K562 (cell line): ENCODE results near the gene DNM1. TPM values are rescaled to one million over a fixed set of nuclear protein-coding genes. Genes with fewer than 3 reads are reported as not detected.
A peak's percentile ranks its signal among the peaks of the same experiment; 100 is the strongest.

ENCODE experiments used
- CBX2 ChIP-seq: fragments of 200-600 bp; sonication (generic); IDR thresholded peaks from one replicate; pipeline ENCODE4 v1.6.1; 2012; ENCODE audit warnings: mild to moderate bottlenecking, low read length, inconsistent platforms; ENCODE audit not compliant: insufficient read depth, poor library complexity, severe bottlenecking
- CCNT2 ChIP-seq: IDR thresholded peaks from 2 replicates; pipeline ENCODE4 v1.6.1; 2011; ENCODE audit warnings: borderline replicate concordance, low read depth, mild to moderate bottlenecking, moderate library complexity, mixed read lengths, low read length; ENCODE audit not compliant: insufficient read length; ENCODE audit errors: extremely low read depth
- CTCF ChIP-seq, 3 experiments: IDR thresholded peaks in 2 of 3; conservative IDR thresholded peaks in 1 of 3; 2 replicates each; pipeline ENCODE4 v1.5.1; 2011 to 2012; ENCODE audit warnings: low read length in 3 of 3, mild to moderate bottlenecking in 3 of 3, control low read depth in 2 of 3, improper control_type of control experiment in 1 of 3, inconsistent platforms in 1 of 3, low read depth in 1 of 3, mixed read lengths in 1 of 3, moderate library complexity in 1 of 3; ENCODE audit not compliant: insufficient read depth in 2 of 3
- DACH1 ChIP-seq: fragments of 450-650 bp; IDR thresholded peaks from 2 replicates; pipeline ENCODE4 v1.6.1; 2018; ENCODE audit not compliant: partially characterized antibody
- ETS1 ChIP-seq: conservative IDR thresholded peaks from 2 replicates; pipeline ENCODE4 v1.6.1; 2011; ENCODE audit warnings: low read depth, mild to moderate bottlenecking, low read length; ENCODE audit not compliant: control insufficient read depth
- FOXK1 ChIP-seq: sonication (generic); formaldehyde crosslinking; IDR thresholded peaks from 2 replicates; pipeline ENCODE4 v1.8.0; 2022; ENCODE audit warnings: missing genetic modification reagents, mild to moderate bottlenecking, borderline replicate concordance
- MED1 ChIP-seq: sonication (generic); formaldehyde crosslinking; IDR thresholded peaks from 2 replicates; pipeline ENCODE4 v1.8.1; 2023; ENCODE audit warnings: missing genetic modification reagents, borderline replicate concordance
- MEF2D ChIP-seq: conservative IDR thresholded peaks from 2 replicates; pipeline ENCODE4 v1.6.1; 2016; ENCODE audit warnings: low read depth, missing genetic modification characterization, missing compliant biosample characterization
- NCOA1 ChIP-seq: fragments of 450-650 bp; IDR thresholded peaks from 2 replicates; pipeline ENCODE4 v1.6.1; 2016; ENCODE audit warnings: low read depth
- POLR2AphosphoS5 ChIP-seq: IDR thresholded peaks from 2 replicates; pipeline ENCODE4 v1.6.1; 2011; ENCODE audit warnings: mild to moderate bottlenecking, low read depth, low read length, moderate library complexity; ENCODE audit not compliant: control insufficient read depth, insufficient read depth
- PPARD ChIP-seq: fragments of 250-450 bp; sonication (Bioruptor Pico); IDR thresholded peaks from 2 replicates; pipeline ENCODE4 v1.8.0; 2022; ENCODE audit warnings: inconsistent platforms, mild to moderate bottlenecking, moderate library complexity
- PREB ChIP-seq: sonication (generic); formaldehyde crosslinking; IDR thresholded peaks from 2 replicates; pipeline ENCODE4 v1.8.1; 2023; ENCODE audit warnings: mild to moderate bottlenecking, missing genetic modification reagents
- SMARCA4 ChIP-seq: fragments of 450-650 bp; IDR thresholded peaks from 2 replicates; pipeline ENCODE4 v1.6.1; 2016
- SNAPC5 ChIP-seq: fragments of 250-450 bp; sonication (Bioruptor Pico); IDR thresholded peaks from 2 replicates; pipeline ENCODE4 v1.8.0; 2021; ENCODE audit warnings: moderate library complexity, mild to moderate bottlenecking, inconsistent platforms
- SP2 ChIP-seq: IDR thresholded peaks from 2 replicates; pipeline ENCODE4 v1.6.1; 2011; ENCODE audit warnings: mild to moderate bottlenecking, low read depth, low read length, moderate library complexity; ENCODE audit not compliant: poor library complexity, severe bottlenecking; ENCODE audit errors: extremely low read depth
- TAL1 ChIP-seq: fragments of 450-650 bp; IDR thresholded peaks from 2 replicates; pipeline ENCODE4 v1.6.1; 2016; ENCODE audit warnings: mild to moderate bottlenecking
- XRCC5 ChIP-seq: fragments of 200-400 bp; formaldehyde crosslinking; IDR thresholded peaks from 2 replicates; pipeline ENCODE4 v1.6.1; 2017; ENCODE audit warnings: low read depth, mild to moderate bottlenecking, low read length
- ZBTB1 ChIP-seq: sonication (generic); formaldehyde crosslinking; IDR thresholded peaks from 2 replicates; pipeline ENCODE4 v1.8.1; 2023; ENCODE audit warnings: missing genetic modification reagents, low read depth, mild to moderate bottlenecking, borderline replicate concordance
- ZC3H8 ChIP-seq: fragments of 450-650 bp; IDR thresholded peaks from 2 replicates; pipeline ENCODE4 v1.6.1; 2017
- ZFP36 ChIP-seq: fragments of 150-350 bp; IDR thresholded peaks from 2 replicates; pipeline ENCODE4 v1.6.1; 2018; ENCODE audit warnings: low read length, low read depth; ENCODE audit not compliant: partially characterized antibody
- ZNF280B ChIP-seq: fragments of 250-450 bp; sonication (Bioruptor Pico); IDR thresholded peaks from 2 replicates; pipeline ENCODE4 v1.5.1; 2021; ENCODE audit warnings: mild to moderate bottlenecking
- ZNF3 ChIP-seq: fragments of 250-450 bp; sonication (Bioruptor Pico); IDR thresholded peaks from 2 replicates; pipeline ENCODE4 v1.5.0; 2021; ENCODE audit warnings: mild to moderate bottlenecking, moderate library complexity
- ZNF76 ChIP-seq: fragments of 250-450 bp; sonication (Bioruptor Pico); IDR thresholded peaks from 2 replicates; pipeline ENCODE4 v1.4.0; 2020; ENCODE audit warnings: mild to moderate bottlenecking, moderate library complexity, borderline replicate concordance
- polyA plus RNA-seq, 8 experiments: library from polyadenylated mRNA; depleted of rRNA in 4 of 8; stranded (reverse) in 5 of 8; unstranded in 3 of 8; fragments of >200 nt; fragmentation: Nextera tagmentation in 2 of 8; fragmentation: Illumina TruSeq in 1 of 8; extraction: Ambion mirVana in 2 of 8; extraction: Trizol in 1 of 8; gene quantifications; 2 replicates each; pipeline versions ENCODE4 v1.2.1 to v1.2.3, GENCODE V29; 2011 to 2014; ENCODE audit warnings: inconsistent platforms in 1 of 8, missing spikeins in 1 of 8
- total RNA-seq, 7 experiments: library from RNA; depleted of rRNA in 6 of 7; stranded (reverse); fragments of >200 nt in 6 of 7; fragmentation: Illumina TruSeq in 2 of 7; extraction: Trizol in 2 of 7; gene quantifications; 2 replicates each; pipeline versions ENCODE4 v1.2.1 to v1.2.3, GENCODE V29; 2011 to 2021; ENCODE audit warnings: low replicate concordance in 1 of 7

Gene DNM1
- total and polyA plus RNA-seq, 9 of the 15 experiments (the other 6 are each of a cell fraction or from before 2014, with no cell fraction given) = 0.39 to 23.1 (median 9.1) TPM

- TF ChIP-seq SP2 = peak; percentile 97
- TF ChIP-seq MEF2D (tag) = no peak; the same call in 1 of the 2 replicates
- no peak for TF ChIP-seq SMARCA4
- TF ChIP-seq SNAPC5 (CRISPR knock-in tag) = no peak
- no peak for TF ChIP-seq MED1 (CRISPR knock-in tag)
- TF ChIP-seq ETS1 = peak; percentile 82; the same call in 1 of the 2 replicates
- TF ChIP-seq POLR2AphosphoS5 = peak; percentile 94
- no peak for TF ChIP-seq PPARD (CRISPR knock-in tag)
- no peak for TF ChIP-seq TAL1
- no peak for TF ChIP-seq ZC3H8
- TF ChIP-seq FOXK1 = no peak
- peak; percentile 79; the same call in 1 of the 2 replicates for TF ChIP-seq ZNF280B
- TF ChIP-seq DACH1 = no peak
- no peak for TF ChIP-seq PREB (CRISPR knock-in tag)
- peak; percentile 67; the same call in 1 of the 2 replicates for TF ChIP-seq ZNF76
- TF ChIP-seq XRCC5 = no peak
- peak; percentile 87 to 97 (median 95) for TF ChIP-seq CTCF (IDR thresholded peaks at IDR 0.05 in 2 of 3, conservative IDR thresholded peaks at IDR 0.05 in 1 of 3; ENCODE audit: insufficient read depth in 2 of 3, low read depth in 1 of 3, low read length in 3 of 3)
- no peak for TF ChIP-seq CBX2
- no peak for TF ChIP-seq ZBTB1 (CRISPR knock-in tag)
- peak; percentile 9 for TF ChIP-seq ZFP36
- no peak for TF ChIP-seq CCNT2
- TF ChIP-seq ZNF3 = no peak
- TF ChIP-seq NCOA1 = no peak
These were observed 11.7 kb upstream of the DNM1 start, which contains the start of gene CIZ1 (continued) for GRCh38 chr9:128191406-128192046.
